Tibial nerve (tissue), 3 donors: ENCODE data around the gene C1QL2.

Source experiments
- CTCF ChIP-seq, 5 experiments: fragments of 200-600 bp in 3 of 5; fragments of 450-650 bp in 2 of 5; sonication (generic) in 3 of 5; IDR thresholded peaks; one replicate each; pipeline ENCODE4 v1.5.1; 2016 to 2019; ENCODE audit warnings: antibody characterized with exemption in 5 of 5, mild to moderate bottlenecking in 3 of 5, moderate library complexity in 2 of 5
- POLR2A ChIP-seq, 2 donors: fragments of 450-650 bp; IDR thresholded peaks; one replicate each; pipeline ENCODE4 v1.6.1; 2017; ENCODE audit warnings: antibody characterized with exemption in 2 of 2, mild to moderate bottlenecking in 2 of 2, moderate library complexity in 2 of 2

GRCh38 chr2:119197126-119197405, 38.5 kb upstream of the C1QL2 start:
- TF ChIP-seq CTCF (IDR thresholded peaks at IDR 0.05) (no peak), POLR2A (IDR thresholded peaks at IDR 0.05) (no peak)
